GM13977 (cell line): Measurements from ENCODE around the gene MYB.

Source experiments
- DNase-seq: peaks from one replicate; pipeline ENCODE4 v3.0.0; 2012; ENCODE audit warnings: low spot score
- in situ Hi-C: fragments of 300-500 bp; cut with MboI; formaldehyde crosslinking; loops from one replicate; pipeline ENCODE4 v1.12.0; 2022; ENCODE audit warnings: low sequenced_read_pairs, low pct_unique_long_range_greater_than_20kb, mixed read lengths, inconsistent platforms; ENCODE audit not compliant: unreplicated experiment
- TF ChIP-seq, protein P1 (sequence below): IDR thresholded peaks from 2 replicates; pipeline ENCODE4 v1.5.1; 2012; ENCODE audit warnings: mild to moderate bottlenecking, control low read depth; ENCODE audit not compliant: insufficient read depth; ENCODE audit errors: extremely low read depth, missing control alignments

Gene MYB

DNA sequence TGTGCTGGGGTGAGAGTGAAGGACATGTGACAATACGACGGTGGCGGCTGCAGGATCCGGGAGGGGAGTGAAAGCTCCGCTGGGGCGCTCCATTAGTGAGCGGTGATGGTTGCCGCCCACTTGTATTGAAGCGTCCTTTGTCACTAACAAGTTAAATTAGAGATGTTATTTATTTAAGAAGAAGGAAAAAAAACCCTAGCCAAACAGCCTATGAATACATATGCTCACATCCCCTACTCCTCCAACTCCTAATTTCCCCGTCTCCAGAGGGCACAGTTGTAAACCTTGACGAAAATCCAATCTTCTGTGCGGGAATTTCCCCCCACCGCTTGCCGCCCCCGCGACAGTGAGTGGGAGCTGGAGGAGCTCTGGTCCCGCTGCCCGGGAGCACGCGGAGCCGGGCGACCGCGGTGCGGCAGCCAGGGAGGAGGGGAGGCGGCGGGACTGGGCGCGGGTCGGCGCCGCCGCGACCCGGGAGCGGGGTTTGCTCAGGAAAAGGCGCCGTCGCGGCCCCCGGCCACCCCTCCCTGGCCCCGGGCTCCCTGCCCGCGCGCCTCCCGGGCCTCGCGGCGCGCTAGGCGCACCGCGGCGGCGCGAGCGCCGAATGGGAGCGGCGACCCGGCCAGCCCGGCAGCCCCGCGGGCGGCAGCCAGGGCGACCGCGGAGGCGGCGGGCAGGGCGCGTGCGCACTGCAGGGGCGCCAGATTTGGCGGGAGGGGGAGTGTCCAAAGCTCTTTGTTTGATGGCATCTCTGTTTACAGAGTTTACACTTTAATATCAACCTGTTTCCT, at the start of gene MYB:
Gene MYB (plus strand): TSS at position 767 of the 791 bp plus-strand sequence. CDS start 206 bp downstream, outside the sequence.
- peak; percentile 92 for DNase-seq
- TF ChIP-seq, protein P1, sequence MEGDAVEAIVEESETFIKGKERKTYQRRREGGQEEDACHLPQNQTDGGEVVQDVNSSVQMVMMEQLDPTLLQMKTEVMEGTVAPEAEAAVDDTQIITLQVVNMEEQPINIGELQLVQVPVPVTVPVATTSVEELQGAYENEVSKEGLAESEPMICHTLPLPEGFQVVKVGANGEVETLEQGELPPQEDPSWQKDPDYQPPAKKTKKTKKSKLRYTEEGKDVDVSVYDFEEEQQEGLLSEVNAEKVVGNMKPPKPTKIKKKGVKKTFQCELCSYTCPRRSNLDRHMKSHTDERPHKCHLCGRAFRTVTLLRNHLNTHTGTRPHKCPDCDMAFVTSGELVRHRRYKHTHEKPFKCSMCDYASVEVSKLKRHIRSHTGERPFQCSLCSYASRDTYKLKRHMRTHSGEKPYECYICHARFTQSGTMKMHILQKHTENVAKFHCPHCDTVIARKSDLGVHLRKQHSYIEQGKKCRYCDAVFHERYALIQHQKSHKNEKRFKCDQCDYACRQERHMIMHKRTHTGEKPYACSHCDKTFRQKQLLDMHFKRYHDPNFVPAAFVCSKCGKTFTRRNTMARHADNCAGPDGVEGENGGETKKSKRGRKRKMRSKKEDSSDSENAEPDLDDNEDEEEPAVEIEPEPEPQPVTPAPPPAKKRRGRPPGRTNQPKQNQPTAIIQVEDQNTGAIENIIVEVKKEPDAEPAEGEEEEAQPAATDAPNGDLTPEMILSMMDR: no peak
- in situ Hi-C loops: no loop called here

DNA sequence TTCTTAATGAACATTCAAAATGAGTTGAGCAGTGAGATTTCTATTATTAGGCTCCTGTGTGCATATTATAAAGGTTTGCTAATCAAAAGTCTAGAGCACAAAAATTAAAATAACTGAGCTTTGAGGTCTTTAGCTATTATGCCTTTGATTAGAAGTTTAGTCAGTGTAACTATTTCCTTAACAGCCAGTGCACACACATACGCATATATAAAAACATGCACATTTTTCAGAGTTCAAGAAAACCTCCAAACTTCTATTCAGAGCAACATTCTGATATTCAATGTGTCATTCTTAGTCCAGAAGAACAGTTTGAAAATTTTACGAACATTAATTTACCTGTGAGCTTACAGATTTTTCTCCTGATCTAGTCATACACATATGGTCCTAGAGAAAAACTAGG, 48.3 kb upstream of the MYB start:
- no peak for DNase-seq
- TF ChIP-seq, protein P1: no peak
- in situ Hi-C loops: no loop called here

DNA sequence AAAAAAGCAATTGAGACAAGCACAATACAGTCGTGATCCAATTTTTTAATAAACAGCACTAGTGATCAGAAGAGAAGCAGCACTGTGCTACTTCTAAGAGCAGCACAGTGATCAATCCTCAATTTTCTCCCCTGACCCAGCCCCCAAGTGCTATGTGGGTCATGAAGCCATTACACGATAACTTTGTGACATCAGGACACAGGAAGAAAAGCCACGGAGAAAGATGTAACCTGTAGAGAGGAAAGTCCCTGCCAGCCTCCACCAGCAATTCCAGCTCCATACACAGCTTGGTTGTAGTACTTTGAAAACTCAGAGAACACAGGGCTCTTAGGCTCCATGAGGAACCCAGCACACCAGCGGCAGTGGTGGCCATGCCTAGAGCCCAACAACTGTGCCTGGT, 45.3 kb upstream of the MYB start:
- no peak for DNase-seq
- TF ChIP-seq, protein P1: no peak
- in situ Hi-C loops: no loop called here

- in situ Hi-C loops: no loop called here
- TF ChIP-seq, protein P1: no peak
- DNase-seq: no peak
Measured at GRCh38 chr6:135137826-135138225, 43.3 kb upstream of the MYB start.

DNA sequence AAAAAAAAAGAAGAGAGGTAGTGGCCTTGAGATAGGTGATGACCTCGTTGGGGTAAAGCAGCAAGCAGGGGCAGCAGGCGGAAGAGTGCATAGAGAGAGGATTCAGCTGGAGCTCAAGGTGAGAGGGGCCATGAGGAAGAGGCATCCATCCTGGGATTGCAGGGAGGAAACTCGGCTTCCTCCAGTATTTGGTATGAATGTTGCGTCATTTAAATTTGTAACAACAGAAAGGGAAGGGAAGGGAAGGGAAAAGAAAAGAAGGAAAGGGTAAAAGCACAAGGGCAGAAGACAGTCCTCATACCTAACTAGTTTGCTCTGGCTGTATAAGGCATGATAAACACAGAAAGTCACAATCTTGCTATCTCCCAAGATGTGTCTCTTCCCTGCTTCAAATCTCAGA, 39.9 kb upstream of the MYB start:
- no peak for DNase-seq
- in situ Hi-C loops: no loop called here
- TF ChIP-seq, protein P1: no peak

DNA sequence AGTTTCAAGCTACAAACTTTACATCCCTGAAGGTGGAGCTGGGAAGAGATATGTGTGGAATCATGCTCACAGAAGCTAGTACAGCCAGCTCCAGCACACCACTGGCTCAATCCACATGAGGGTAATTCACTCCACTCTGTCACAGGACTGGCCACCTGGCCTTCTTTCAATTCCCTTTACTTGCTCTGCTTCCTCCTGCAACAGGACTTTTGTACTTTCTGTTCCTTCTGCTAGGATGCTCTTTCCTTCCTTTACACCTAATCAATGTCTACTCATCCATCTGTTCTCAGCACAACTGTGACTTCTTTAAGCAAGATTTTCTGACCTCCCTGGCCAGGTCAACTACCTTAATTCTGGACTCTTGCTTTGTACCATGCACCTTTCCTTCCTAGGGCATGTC, 39.4 kb upstream of the MYB start:
- TF ChIP-seq, protein P1: no peak
- in situ Hi-C loops: no loop called here
- no peak for DNase-seq
